Lung (tissue), 11 donors: ENCODE data around the gene SMIM45.

Source experiments
- ATAC-seq: fragments of 200-7000 bp; cut with Tn5 transposase; one replicate; pipeline ENCODE4 v1.9.1; 2020; ENCODE audit warnings: moderate number of reproducible peaks; ENCODE audit not compliant: insufficient read depth, low FRiP score
- DNase-seq, 3 donors: peaks; one replicate each; pipeline ENCODE4 v3.0.0-alpha.2; 2013 to 2017
- H3K27ac ChIP-seq, 2 donors: one replicate each; pipeline ENCODE4 v1.5.1; 2013; ENCODE audit warnings: mild to moderate bottlenecking in 2 of 2, moderate library complexity in 2 of 2, control low read depth in 1 of 2, inconsistent platforms in 1 of 2, low read depth in 1 of 2, low read length in 1 of 2
- H3K27me3 ChIP-seq, 3 donors: one replicate each; pipeline ENCODE4 v1.5.1; 2013; ENCODE audit warnings: low read length in 2 of 3; ENCODE audit not compliant: control insufficient read depth in 3 of 3, insufficient read depth in 3 of 3
- H3K36me3 ChIP-seq, 4 donors: one replicate each; pipeline ENCODE4 v1.5.1; 2013; ENCODE audit warnings: low read length in 4 of 4, mild to moderate bottlenecking in 1 of 4, moderate library complexity in 1 of 4; ENCODE audit not compliant: control insufficient read depth in 4 of 4, insufficient read depth in 4 of 4
- H3K4me1 ChIP-seq, 5 donors: one replicate each; pipeline ENCODE4 v1.5.1; 2013; ENCODE audit warnings: low read length in 5 of 5, mild to moderate bottlenecking in 2 of 5, moderate library complexity in 1 of 5; ENCODE audit not compliant: control insufficient read depth in 5 of 5, insufficient read depth in 5 of 5
- H3K4me3 ChIP-seq: one replicate; pipeline ENCODE4 v1.5.1; 2013; ENCODE audit warnings: mild to moderate bottlenecking, control low read depth, moderate library complexity
- H3K9ac ChIP-seq, 2 donors: one replicate each; pipeline ENCODE4 v1.5.1; 2013; ENCODE audit warnings: low read length in 2 of 2, control low read depth in 1 of 2; ENCODE audit not compliant: insufficient read depth in 1 of 2
- H3K9me3 ChIP-seq, 4 donors: one replicate each; pipeline ENCODE4 v1.5.1; 2013; ENCODE audit warnings: low read length in 3 of 4, mild to moderate bottlenecking in 1 of 4, moderate library complexity in 1 of 4; ENCODE audit not compliant: control insufficient read depth in 4 of 4, insufficient read depth in 3 of 4
- WGBS, 2 donors: extraction: QIAGEN DNeasy Blood & Tissue Kit; methylation state at CpG; one replicate each; pipeline ENCODE4 v1.1.7; 2013; 5-methylcytosine and 5-hydroxymethylcytosine counted together
- TF ChIP-seq, protein P1 (sequence below): IDR thresholded peaks from 2 replicates; pipeline ENCODE4 v1.5.1; 2012; ENCODE audit warnings: mild to moderate bottlenecking; ENCODE audit errors: control extremely low read depth, extremely low read depth
- donor health status: control.
- donor health status: control.
- donor health status: Bipolar disorder and iron deficiency.
- donor health status: healthy.
- donor health status: DM: yes; HTN: yes; CAD: no.

The SMIM45 gene

DNA sequence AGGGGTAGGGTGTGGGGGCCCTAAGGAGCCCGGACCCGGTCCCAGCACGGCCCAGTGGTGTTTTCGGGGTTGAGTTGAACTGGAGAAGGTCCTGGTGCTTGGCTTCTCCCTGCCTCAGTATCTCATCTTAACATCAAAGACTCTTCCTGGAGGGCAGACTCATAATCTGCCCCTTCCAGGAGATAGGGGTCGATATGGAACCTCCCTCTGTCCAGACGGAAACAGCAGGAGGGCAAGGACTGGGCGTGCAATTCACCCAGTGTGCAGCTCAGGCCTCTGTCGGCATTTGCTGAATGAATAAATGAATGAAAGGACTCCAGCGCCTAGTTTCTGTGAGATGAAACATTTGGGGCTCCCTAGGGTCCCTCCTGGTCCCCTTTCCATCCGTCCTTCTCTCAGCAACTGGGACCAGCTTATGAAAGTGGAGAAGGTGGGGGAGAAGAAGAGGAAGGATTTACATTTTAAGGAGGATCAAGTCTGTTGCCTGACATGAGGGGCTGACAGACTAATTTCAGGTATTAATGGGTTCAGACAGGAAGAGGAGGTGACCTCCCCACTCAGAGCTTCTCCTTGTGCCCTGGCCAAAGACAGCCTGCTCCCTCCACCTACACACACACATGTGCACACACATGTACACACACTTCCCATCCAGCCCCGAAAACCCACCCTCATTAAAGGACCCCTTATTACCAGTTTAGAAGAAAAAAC, 36.0 kb upstream of the SMIM45 start:
- Histone ChIP-seq H3K27ac (no peak overlapping the region), H3K9me3 (no peaks in the 10 kb centered on the region), H3K4me3 (no peak overlapping the region), H3K9ac (no peak overlapping the region), H3K27me3 (peaks cover 4 to 62% (median 60%) of the 10 kb centered on the region in 3 donors), H3K36me3 (no peaks in the 10 kb centered on the region), H3K4me1 (peaks cover 0 to 24% (median 9%) of the 10 kb centered on the region in 5 donors)
- ATAC-seq (no peak), DNase-seq (no peak)
- TF ChIP-seq, protein P1, sequence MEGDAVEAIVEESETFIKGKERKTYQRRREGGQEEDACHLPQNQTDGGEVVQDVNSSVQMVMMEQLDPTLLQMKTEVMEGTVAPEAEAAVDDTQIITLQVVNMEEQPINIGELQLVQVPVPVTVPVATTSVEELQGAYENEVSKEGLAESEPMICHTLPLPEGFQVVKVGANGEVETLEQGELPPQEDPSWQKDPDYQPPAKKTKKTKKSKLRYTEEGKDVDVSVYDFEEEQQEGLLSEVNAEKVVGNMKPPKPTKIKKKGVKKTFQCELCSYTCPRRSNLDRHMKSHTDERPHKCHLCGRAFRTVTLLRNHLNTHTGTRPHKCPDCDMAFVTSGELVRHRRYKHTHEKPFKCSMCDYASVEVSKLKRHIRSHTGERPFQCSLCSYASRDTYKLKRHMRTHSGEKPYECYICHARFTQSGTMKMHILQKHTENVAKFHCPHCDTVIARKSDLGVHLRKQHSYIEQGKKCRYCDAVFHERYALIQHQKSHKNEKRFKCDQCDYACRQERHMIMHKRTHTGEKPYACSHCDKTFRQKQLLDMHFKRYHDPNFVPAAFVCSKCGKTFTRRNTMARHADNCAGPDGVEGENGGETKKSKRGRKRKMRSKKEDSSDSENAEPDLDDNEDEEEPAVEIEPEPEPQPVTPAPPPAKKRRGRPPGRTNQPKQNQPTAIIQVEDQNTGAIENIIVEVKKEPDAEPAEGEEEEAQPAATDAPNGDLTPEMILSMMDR = no peak
- 40 to 49% methylated on average over 11 of the region's 11 CpGs for WGBS, 2 donors

DNA sequence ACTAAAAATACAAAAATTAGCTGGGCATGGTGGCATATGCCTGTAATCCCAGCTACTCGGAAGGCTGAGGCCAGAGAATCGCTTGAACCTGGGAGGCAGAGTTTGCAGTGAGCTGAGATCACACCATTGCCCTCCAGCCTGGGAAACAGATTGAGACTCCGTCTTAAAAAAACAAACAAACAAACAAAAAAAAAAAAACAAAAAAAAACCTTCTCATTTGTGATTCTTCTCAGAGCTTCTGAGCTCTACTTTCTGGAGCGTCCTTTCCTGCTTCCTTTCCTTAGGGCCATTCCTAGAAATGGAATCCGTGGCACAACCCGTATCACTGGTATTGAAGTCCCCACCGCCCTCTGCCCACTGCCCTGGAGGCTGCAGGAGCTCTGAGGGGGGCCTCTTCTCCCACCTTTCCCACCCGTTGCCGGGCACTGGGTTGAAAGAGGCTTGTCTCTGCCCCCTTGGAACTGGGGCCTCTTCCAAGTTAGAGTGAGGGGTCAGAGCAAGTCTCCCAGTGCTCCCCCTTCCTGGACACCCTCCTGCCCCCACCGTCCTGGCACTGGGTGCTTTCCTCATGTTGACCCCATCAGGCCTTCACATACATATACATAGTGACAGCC, 35.1 kb upstream of the SMIM45 start:
- no peaks in the 10 kb centered on the region for H3K36me3 ChIP-seq
- H3K9me3 ChIP-seq = no peaks in the 10 kb centered on the region
- peaks cover 0 to 20% (median 7%) of the 10 kb centered on the region in 5 donors for H3K4me1 ChIP-seq
- 64 to 69% methylated on average over 10 of the region's 10 CpGs for WGBS, 2 donors
- TF ChIP-seq, protein P1 = no peak
- DNase-seq = no peak
- ATAC-seq = no peak
- H3K27me3 ChIP-seq = peaks cover 4 to 53% (median 53%) of the 10 kb centered on the region in 3 donors
- no peak overlapping the region for H3K4me3 ChIP-seq
- H3K9ac ChIP-seq = no peak overlapping the region
- H3K27ac ChIP-seq = no peak overlapping the region

DNA sequence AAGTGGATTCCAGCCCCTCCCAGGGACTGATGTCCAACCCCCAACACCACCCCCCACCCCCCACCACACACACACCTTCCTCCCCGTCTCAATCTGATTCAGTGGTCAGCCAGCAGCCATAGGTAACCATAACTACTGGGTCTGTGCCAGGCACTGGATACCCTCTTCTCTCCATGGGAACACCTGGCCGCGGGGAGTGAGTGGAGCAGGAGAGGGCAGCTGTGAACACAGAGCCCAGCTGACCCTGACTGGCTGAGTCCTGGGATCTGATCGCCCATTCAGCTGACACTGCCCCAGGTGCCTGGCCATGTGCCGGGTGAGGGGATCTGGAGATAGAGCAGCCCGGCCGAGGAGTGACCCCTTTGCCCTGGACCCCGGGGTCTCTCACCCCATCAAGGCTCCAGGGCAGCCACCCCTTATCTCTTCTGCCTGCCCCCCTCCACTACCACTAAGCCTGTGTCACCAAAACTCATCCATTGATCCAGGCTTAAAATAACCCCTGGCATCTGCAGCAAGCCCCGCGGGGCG, 34.5 kb upstream of the SMIM45 start:
- Histone ChIP-seq H3K9ac (no peak overlapping the region), H3K9me3 (no peaks in the 10 kb centered on the region), H3K36me3 (no peaks in the 10 kb centered on the region), H3K4me1 (peaks cover 0 to 20% (median 7%) of the 10 kb centered on the region in 5 donors), H3K27me3 (peaks cover 4 to 48% (median 47%) of the 10 kb centered on the region in 3 donors), H3K27ac (no peak overlapping the region), H3K4me3 (no peak overlapping the region)
- 61 to 81% methylated on average over 11 of the region's 11 CpGs for WGBS, 2 donors
- DNase-seq (no peak), ATAC-seq (no peak)
- TF ChIP-seq, protein P1 = no peak
